SU-DHL-6 (cell line): ENCODE measurements around the gene RCAN2.

ENCODE experiments used
- CTCF ChIP-seq: fragments of 200-600 bp; sonication (generic); IDR thresholded peaks from one replicate; pipeline ENCODE4 v1.5.1; 2017; ENCODE audit warnings: antibody characterized with exemption, mild to moderate bottlenecking, low read length, moderate library complexity; ENCODE audit not compliant: insufficient read depth, poor library complexity, severe bottlenecking
- EZH2phosphoT487 ChIP-seq: fragments of 200-600 bp; sonication (generic), shearing (Covaris generic); conservative IDR thresholded peaks from 2 replicates; pipeline ENCODE4 v1.6.1; 2018; ENCODE audit warnings: mild to moderate bottlenecking, antibody characterized with exemption, low read length, moderate library complexity, mixed read lengths

GRCh38 chr6:46468403-46469010, 22.7 kb downstream of the RCAN2 start:
- TF ChIP-seq CTCF (no peak), EZH2phosphoT487 (no peak)
